ENCODE data around the gene DOK6.
A peak's percentile ranks its signal among the peaks of the same experiment; 100 is the strongest.

Gene DOK6

GRCh38 chr18:69674292-69674877, 273.7 kb downstream of the DOK6 start:
- H3K36me3 ChIP-seq (ENCODE audit: insufficient read depth, low read length): no peaks in the 10 kb centered on the region
- no peak for TF ChIP-seq EZH2 (IDR thresholded peaks at IDR 0.05)
- H3K9me3 ChIP-seq (ENCODE audit: low read depth, low read length): no peaks in the 10 kb centered on the region
- no peak overlapping the region for H3K4me3 ChIP-seq
- DNase-seq (ENCODE audit: low read depth, low spot score): no peak
- no peak overlapping the region for H3K27ac ChIP-seq
- H3K9ac ChIP-seq (ENCODE audit: insufficient read length): no peak overlapping the region

GRCh38 chr18:69674966-69675365, 274.3 kb downstream of the DOK6 start:
- no peak for TF ChIP-seq FOXP2 (optimal IDR thresholded peaks at IDR 0.05; ENCODE audit: control extremely low read depth, extremely low read length, insufficient read depth)
- TF ChIP-seq EZH2 (IDR thresholded peaks at IDR 0.05): no peak
- no peak for TF ChIP-seq POLR2AphosphoS5 (IDR thresholded peaks at IDR 0.05; ENCODE audit: borderline replicate concordance, low read depth, low read length)
- Histone ChIP-seq H3K27ac (no peak overlapping the region), H3K4me3 (no peak overlapping the region), H3K36me3 (ENCODE audit: insufficient read depth, low read length) (no peaks in the 10 kb centered on the region), H3K9ac (ENCODE audit: insufficient read length) (no peak overlapping the region), H3K9me3 (ENCODE audit: low read depth, low read length) (no peaks in the 10 kb centered on the region)
- no peak for DNase-seq (ENCODE audit: low read depth, low spot score)

GRCh38 chr18:69677595-69677994, 276.9 kb downstream of the DOK6 start:
- no peak overlapping the region for H3K27ac ChIP-seq
- TF ChIP-seq POLR2AphosphoS5 (IDR thresholded peaks at IDR 0.05; ENCODE audit: borderline replicate concordance, low read depth, low read length) (no peak), FOXP2 (optimal IDR thresholded peaks at IDR 0.05; ENCODE audit: control extremely low read depth, extremely low read length, insufficient read depth) (no peak), EZH2 (IDR thresholded peaks at IDR 0.05) (no peak)
- H3K9ac ChIP-seq (ENCODE audit: insufficient read length): no peak overlapping the region
- DNase-seq (ENCODE audit: low read depth, low spot score): no peak
- H3K36me3 ChIP-seq (ENCODE audit: insufficient read depth, low read length): no peaks in the 10 kb centered on the region
- no peak overlapping the region for H3K4me3 ChIP-seq
- no peaks in the 10 kb centered on the region for H3K9me3 ChIP-seq (ENCODE audit: low read depth, low read length)

- Histone ChIP-seq H3K9me3 (ENCODE audit: low read depth, low read length) (no peaks in the 10 kb centered on the region), H3K27ac (no peak overlapping the region), H3K36me3 (ENCODE audit: insufficient read depth, low read length) (no peaks in the 10 kb centered on the region), H3K4me3 (no peak overlapping the region), H3K9ac (ENCODE audit: insufficient read length) (no peak overlapping the region)
- TF ChIP-seq EZH2 (IDR thresholded peaks at IDR 0.05): no peak
- no peak for TF ChIP-seq POLR2AphosphoS5 (IDR thresholded peaks at IDR 0.05; ENCODE audit: borderline replicate concordance, low read depth, low read length)
- no peak for TF ChIP-seq FOXP2 (optimal IDR thresholded peaks at IDR 0.05; ENCODE audit: control extremely low read depth, extremely low read length, insufficient read depth)
- DNase-seq (ENCODE audit: low read depth, low spot score): peak; percentile 12
Measured at GRCh38 chr18:69680123-69680522, 279.4 kb downstream of the DOK6 start.

GRCh38 chr18:69683176-69683575, 282.5 kb downstream of the DOK6 start:
- Histone ChIP-seq H3K36me3 (ENCODE audit: insufficient read depth, low read length) (no peaks in the 10 kb centered on the region), H3K27ac (no peak overlapping the region), H3K9ac (ENCODE audit: insufficient read length) (no peak overlapping the region), H3K4me3 (no peak overlapping the region), H3K9me3 (ENCODE audit: low read depth, low read length) (no peaks in the 10 kb centered on the region)
- TF ChIP-seq EZH2 (IDR thresholded peaks at IDR 0.05) (no peak), POLR2AphosphoS5 (IDR thresholded peaks at IDR 0.05; ENCODE audit: borderline replicate concordance, low read depth, low read length) (no peak), FOXP2 (optimal IDR thresholded peaks at IDR 0.05; ENCODE audit: control extremely low read depth, extremely low read length, insufficient read depth) (no peak)
- no peak for DNase-seq (ENCODE audit: low read depth, low spot score)

- no peak for TF ChIP-seq FOXP2 (optimal IDR thresholded peaks at IDR 0.05; ENCODE audit: control extremely low read depth, extremely low read length, insufficient read depth)
- TF ChIP-seq POLR2AphosphoS5 (IDR thresholded peaks at IDR 0.05; ENCODE audit: borderline replicate concordance, low read depth, low read length): no peak
- no peak for TF ChIP-seq EZH2 (IDR thresholded peaks at IDR 0.05)
- no peak for DNase-seq (ENCODE audit: low read depth, low spot score)
- no peaks in the 10 kb centered on the region for H3K36me3 ChIP-seq (ENCODE audit: insufficient read depth, low read length)
- H3K4me3 ChIP-seq: no peak overlapping the region
- no peaks in the 10 kb centered on the region for H3K9me3 ChIP-seq (ENCODE audit: low read depth, low read length)
- no peak overlapping the region for H3K27ac ChIP-seq
- no peak overlapping the region for H3K9ac ChIP-seq (ENCODE audit: insufficient read length)
Measured at GRCh38 chr18:69684789-69685188, 284.1 kb downstream of the DOK6 start.

- H3K9me3 ChIP-seq (ENCODE audit: low read depth, low read length): no peaks in the 10 kb centered on the region
- TF ChIP-seq POLR2AphosphoS5 (IDR thresholded peaks at IDR 0.05; ENCODE audit: borderline replicate concordance, low read depth, low read length) (no peak), FOXP2 (optimal IDR thresholded peaks at IDR 0.05; ENCODE audit: control extremely low read depth, extremely low read length, insufficient read depth) (no peak), EZH2 (IDR thresholded peaks at IDR 0.05) (no peak)
- H3K27ac ChIP-seq: no peak overlapping the region
- no peak overlapping the region for H3K4me3 ChIP-seq
- no peak overlapping the region for H3K9ac ChIP-seq (ENCODE audit: insufficient read length)
- peak; percentile 24 for DNase-seq (ENCODE audit: low read depth, low spot score)
- no peaks in the 10 kb centered on the region for H3K36me3 ChIP-seq (ENCODE audit: insufficient read depth, low read length)
Measured at GRCh38 chr18:69686861-69687260, 286.2 kb downstream of the DOK6 start.

- no peak for DNase-seq (ENCODE audit: low read depth, low spot score)
- no peak for TF ChIP-seq FOXP2 (optimal IDR thresholded peaks at IDR 0.05; ENCODE audit: control extremely low read depth, extremely low read length, insufficient read depth)
- TF ChIP-seq EZH2 (IDR thresholded peaks at IDR 0.05): no peak
- TF ChIP-seq POLR2AphosphoS5 (IDR thresholded peaks at IDR 0.05; ENCODE audit: borderline replicate concordance, low read depth, low read length): no peak
- no peaks in the 10 kb centered on the region for H3K36me3 ChIP-seq (ENCODE audit: insufficient read depth, low read length)
Measured at GRCh38 chr18:69689121-69689759, 288.6 kb downstream of the DOK6 start.

More at GRCh38 chr18:69689121-69689759, 288.6 kb downstream of the DOK6 start:
- Histone ChIP-seq H3K27ac (no peak overlapping the region), H3K4me3 (no peak overlapping the region), H3K9me3 (ENCODE audit: low read depth, low read length) (no peaks in the 10 kb centered on the region), H3K9ac (ENCODE audit: insufficient read length) (no peak overlapping the region)
